Esophagus muscularis mucosa (tissue), 4 donors: ENCODE results near the gene C11orf65. TPM values are rescaled to one million over a fixed set of nuclear protein-coding genes. Genes with fewer than 3 reads are reported as not detected.

Experiments used
- DNase-seq: peaks from one replicate; pipeline ENCODE4 v3.0.0-alpha.2; 2017; ENCODE audit errors: extremely low spot score
- H3K27ac ChIP-seq, 4 donors: fragments of 200-600 bp; sonication (generic); replicated peaks in 1 of 4; 1 replicate in 3 of 4; 2 replicates in 1 of 4; pipeline ENCODE4 v1.5.1; 2016 to 2019; ENCODE audit warnings: mild to moderate bottlenecking in 1 of 4
- H3K27me3 ChIP-seq, 4 donors: fragments of 200-600 bp; sonication (generic); one replicate each; pipeline versions ENCODE4 v1.5.1 to v1.6.0; 2016 to 2019
- H3K36me3 ChIP-seq, 4 donors: fragments of 200-600 bp; sonication (generic); one replicate each; pipeline ENCODE4 v1.5.1; 2016 to 2019
- H3K4me1 ChIP-seq, 4 donors: fragments of 200-600 bp; sonication (generic); one replicate each; pipeline ENCODE4 v1.5.1; 2016 to 2019
- H3K4me3 ChIP-seq, 4 donors: fragments of 200-600 bp; sonication (generic); 1 replicate in 2 of 4; 2 replicates in 2 of 4; pipeline ENCODE4 v1.5.1; 2016 to 2019; ENCODE audit warnings: mild to moderate bottlenecking in 4 of 4, moderate library complexity in 1 of 4
- H3K9me3 ChIP-seq, 4 donors: fragments of 200-600 bp; sonication (generic); 1 replicate in 3 of 4; 2 replicates in 1 of 4; pipeline ENCODE4 v1.5.1; 2016 to 2019
- CTCF ChIP-seq, 3 experiments: fragments of 200-600 bp in 2 of 3; fragments of 450-650 bp in 1 of 3; sonication (generic) in 2 of 3; IDR thresholded peaks; one replicate each; pipeline ENCODE4 v1.5.1; 2017 to 2019; ENCODE audit warnings: antibody characterized with exemption in 3 of 3, mild to moderate bottlenecking in 2 of 3, moderate library complexity in 1 of 3
- EP300 ChIP-seq: sonication (generic); formaldehyde crosslinking; IDR thresholded peaks from one replicate; pipeline ENCODE4 v1.6.1; 2017; ENCODE audit warnings: antibody characterized with exemption
- POLR2A ChIP-seq: fragments of 450-650 bp; IDR thresholded peaks from one replicate; pipeline ENCODE4 v1.6.1; 2017; ENCODE audit warnings: antibody characterized with exemption, moderate library complexity, mild to moderate bottlenecking, low read depth
- POLR2AphosphoS5 ChIP-seq, 2 donors: sonication (generic); formaldehyde crosslinking; IDR thresholded peaks; one replicate each; pipeline ENCODE4 v1.6.1; 2017; ENCODE audit warnings: antibody characterized with exemption in 2 of 2
- WGBS: methylation state at CpG from one replicate; pipeline ENCODE4 v1.1.5; 2018; 5-methylcytosine and 5-hydroxymethylcytosine counted together
- intact Hi-C: fragments of 100-400 bp; cut with DNase I; formaldehyde crosslinking; loops from one replicate; pipeline ENCODE4 v1.15.1; 2023
- total RNA-seq, 4 donors: library from RNA; depleted of rRNA; stranded (reverse); fragments of >200 nt; gene quantifications; one replicate each; pipeline versions ENCODE4 v1.1.0 to v1.2.1, GENCODE V29; 2016

C11orf65 gene
- total RNA-seq, 4 donors from 2014 or later: 0.06 to 0.63 (median 0.33) TPM; not detected in 1

GRCh38 chr11:108495326-108495725 is 28.0 kb upstream of the C11orf65 start:
- WGBS: 99% methylated on average over 3 of the region's 3 CpGs
- intact Hi-C loops: loop anchor here (10.0 kb wide), 2 partner anchors 99 to 169 kb away; partner anchors contain the start of genes DDX10 and EXPH5
- TF ChIP-seq EP300 (no peak), POLR2AphosphoS5 (IDR thresholded peaks at IDR 0.05) (no peak), CTCF (IDR thresholded peaks at IDR 0.05) (no peak)
- peaks cover 1 to 4% (median 2%) of the 10 kb centered on the region in 4 donors for H3K36me3 ChIP-seq
- DNase-seq: no peak
- H3K4me1 ChIP-seq: peaks cover 6 to 36% (median 23%) of the 10 kb centered on the region in 4 donors
- no peaks in the 10 kb centered on the region for H3K27me3 ChIP-seq
- H3K4me3 ChIP-seq: no peak overlapping the region
- H3K9me3 ChIP-seq: no peaks in the 10 kb centered on the region
- H3K27ac ChIP-seq: no peak overlapping the region

GRCh38 chr11:108494182-108494581 is 26.9 kb upstream of the C11orf65 start:
- TF ChIP-seq CTCF (IDR thresholded peaks at IDR 0.05): no peak
- TF ChIP-seq POLR2AphosphoS5 (IDR thresholded peaks at IDR 0.05): no peak
- no peak for TF ChIP-seq EP300
- TF ChIP-seq POLR2A: no peak
- no peaks in the 10 kb centered on the region for H3K27me3 ChIP-seq
- H3K27ac ChIP-seq: no peak overlapping the region
- 27% methylated on average over 6 of the region's 6 CpGs for WGBS
- peaks cover 10 to 14% (median 12%) of the 10 kb centered on the region in 4 donors for H3K36me3 ChIP-seq
- intact Hi-C loops: loop anchor here (10.0 kb wide), 2 partner anchors 101 to 171 kb away; partner anchors contain the start of genes DDX10 and EXPH5
- H3K9me3 ChIP-seq: no peaks in the 10 kb centered on the region
- no peak for DNase-seq
- peaks cover 6 to 36% (median 23%) of the 10 kb centered on the region in 4 donors for H3K4me1 ChIP-seq
- H3K4me3 ChIP-seq: no peak overlapping the region

GRCh38 chr11:108491936-108492335 is 24.6 kb upstream of the C11orf65 start:
- Histone ChIP-seq H3K4me1 (peaks cover 3 to 22% (median 14%) of the 10 kb centered on the region in 4 donors), H3K27ac (no peak overlapping the region), H3K9me3 (no peaks in the 10 kb centered on the region), H3K36me3 (peaks cover 10 to 34% (median 23%) of the 10 kb centered on the region in 4 donors), H3K4me3 (no peak overlapping the region), H3K27me3 (no peaks in the 10 kb centered on the region)
- TF ChIP-seq POLR2A (no peak), CTCF (IDR thresholded peaks at IDR 0.05) (no peak), EP300 (no peak)
- intact Hi-C loops: loop anchor here (10.0 kb wide), 2 partner anchors 103 to 173 kb away; partner anchors contain the start of genes DDX10 and EXPH5
- 94% methylated on average over 3 of the region's 3 CpGs for WGBS
- DNase-seq: no peak

GRCh38 chr11:108486828-108487227 is 19.5 kb upstream of the C11orf65 start:
- peaks cover 10 to 85% (median 52%) of the 10 kb centered on the region in 4 donors for H3K36me3 ChIP-seq
- no peak for DNase-seq
- H3K27ac ChIP-seq: no peak overlapping the region
- H3K9me3 ChIP-seq: no peaks in the 10 kb centered on the region
- no peaks in the 10 kb centered on the region for H3K27me3 ChIP-seq
- TF ChIP-seq POLR2AphosphoS5 (IDR thresholded peaks at IDR 0.05) (no peak), POLR2A (no peak), EP300 (no peak), CTCF (IDR thresholded peaks at IDR 0.05) (no peak)
- no peak overlapping the region for H3K4me3 ChIP-seq
- 92% methylated on average over 3 of the region's 3 CpGs for WGBS
- intact Hi-C loops: no loop called here
- H3K4me1 ChIP-seq: no peaks in the 10 kb centered on the region

GRCh38 chr11:108486331-108486730 is 19.0 kb upstream of the C11orf65 start:
- H3K36me3 ChIP-seq: peaks cover 11 to 90% (median 55%) of the 10 kb centered on the region in 4 donors
- no peak overlapping the region for H3K27ac ChIP-seq
- H3K4me3 ChIP-seq: no peak overlapping the region
- intact Hi-C loops: no loop called here
- DNase-seq: no peak
- no peaks in the 10 kb centered on the region for H3K27me3 ChIP-seq
- no peaks in the 10 kb centered on the region for H3K9me3 ChIP-seq
- WGBS: 99% methylated on average over 3 of the region's 3 CpGs
- H3K4me1 ChIP-seq: no peaks in the 10 kb centered on the region
- TF ChIP-seq POLR2A (no peak), CTCF (IDR thresholded peaks at IDR 0.05) (no peak), POLR2AphosphoS5 (IDR thresholded peaks at IDR 0.05) (no peak), EP300 (no peak)
